ENCODE measurements around the gene NADK.
"Not testable (repeated sequence)": the region's sequence is repeated elsewhere in the genome, so short reads cannot be mapped to it uniquely, and the experiment has no call there.

Gene NADK

GRCh38 chr1:1704284-1704957 lies 73.8 kb downstream of the NADK start:
- DNase-seq (ENCODE audit: low read depth), result not testable (repeated sequence)

- no peak for DNase-seq (ENCODE audit: low read depth)
Measured at GRCh38 chr1:1703796-1704195, 74.5 kb downstream of the NADK start.

- not testable (repeated sequence) for DNase-seq (ENCODE audit: low read depth)
Measured at GRCh38 chr1:1702506-1702905, 75.8 kb downstream of the NADK start.

Measured in activated T-cell treated with anti-CD3 and anti-CD28 coated beads for 24 hours (primary cell).